HepG2 (cell line): ENCODE results near the gene DNMT1. TPM values are rescaled to one million over a fixed set of nuclear protein-coding genes. Genes with fewer than 3 reads are reported as not detected.

ENCODE experiments used
- CBFB ChIP-seq: sonication (generic); formaldehyde crosslinking; IDR thresholded peaks from 2 replicates; pipeline ENCODE4 v1.4.0; 2020; ENCODE audit warnings: missing genetic modification reagents
- KLF9 ChIP-seq: IDR thresholded peaks from 2 replicates; pipeline ENCODE4 v1.6.1; 2016; ENCODE audit warnings: low read depth
- REXO4 ChIP-seq: sonication (generic); formaldehyde crosslinking; IDR thresholded peaks from 2 replicates; pipeline ENCODE4 v1.8.0; 2022; ENCODE audit warnings: missing genetic modification reagents, mild to moderate bottlenecking, borderline replicate concordance
- SUZ12 ChIP-seq: fragments of 150-350 bp; IDR thresholded peaks from 2 replicates; pipeline ENCODE4 v1.6.1; 2014; ENCODE audit warnings: low read depth, low read length
- ZBTB38 ChIP-seq: sonication (generic); formaldehyde crosslinking; IDR thresholded peaks from 2 replicates; pipeline ENCODE4 v1.5.1; 2020; ENCODE audit warnings: mild to moderate bottlenecking, missing genetic modification reagents
- ZNF331 ChIP-seq: sonication (generic); formaldehyde crosslinking; IDR thresholded peaks from 2 replicates; pipeline ENCODE4 v1.4.0; 2020; ENCODE audit warnings: missing genetic modification reagents
- ZNF644 ChIP-seq: IDR thresholded peaks from 2 replicates; pipeline ENCODE4 v1.6.1; 2016; ENCODE audit warnings: low read depth
- ZNF792 ChIP-seq: IDR thresholded peaks from 2 replicates; pipeline ENCODE4 v1.6.1; 2016
- polyA plus RNA-seq, 8 experiments: library from polyadenylated mRNA; depleted of rRNA in 3 of 8; stranded (reverse) in 7 of 8; unstranded in 1 of 8; fragments of >200 nt; fragmentation: Illumina TruSeq in 4 of 8; extraction: Trizol in 4 of 8; gene quantifications; 2 replicates each; pipeline versions ENCODE4 v1.2.1 to v1.2.3, GENCODE V29; 2011 to 2016; ENCODE audit warnings: low read depth in 4 of 8, missing spikeins in 1 of 8, mixed read lengths in 1 of 8; ENCODE audit not compliant: insufficient read depth in 1 of 8
- total RNA-seq, 5 experiments: library from RNA; depleted of rRNA; stranded (reverse); fragments of >200 nt; fragmentation: Illumina TruSeq; extraction: Trizol; gene quantifications; 2 replicates each; pipeline ENCODE4 v1.2.3, GENCODE V29; 2016; ENCODE audit warnings: low read depth in 1 of 5
- TF ChIP-seq, protein P1 (sequence below): sonication (generic); formaldehyde crosslinking; IDR thresholded peaks from 2 replicates; pipeline ENCODE4 v1.9.0; 2022; ENCODE audit warnings: missing genetic modification reagents, mild to moderate bottlenecking, borderline replicate concordance
- TF ChIP-seq, protein P2 (sequence below): sonication (generic); formaldehyde crosslinking; IDR thresholded peaks from 2 replicates; pipeline ENCODE4 v1.4.0; 2020; ENCODE audit warnings: low read depth, missing genetic modification reagents
- TF ChIP-seq, protein P3 (sequence below): sonication (generic); formaldehyde crosslinking; IDR thresholded peaks from 2 replicates; pipeline ENCODE4 v1.4.0; 2020; ENCODE audit warnings: missing genetic modification reagents, borderline replicate concordance

DNMT1 gene
- total and polyA plus RNA-seq, 2 of the 13 experiments (the other 11 are each of a cell fraction or from before 2014, with no cell fraction given), result 31.2 to 91.1 TPM

DNA sequence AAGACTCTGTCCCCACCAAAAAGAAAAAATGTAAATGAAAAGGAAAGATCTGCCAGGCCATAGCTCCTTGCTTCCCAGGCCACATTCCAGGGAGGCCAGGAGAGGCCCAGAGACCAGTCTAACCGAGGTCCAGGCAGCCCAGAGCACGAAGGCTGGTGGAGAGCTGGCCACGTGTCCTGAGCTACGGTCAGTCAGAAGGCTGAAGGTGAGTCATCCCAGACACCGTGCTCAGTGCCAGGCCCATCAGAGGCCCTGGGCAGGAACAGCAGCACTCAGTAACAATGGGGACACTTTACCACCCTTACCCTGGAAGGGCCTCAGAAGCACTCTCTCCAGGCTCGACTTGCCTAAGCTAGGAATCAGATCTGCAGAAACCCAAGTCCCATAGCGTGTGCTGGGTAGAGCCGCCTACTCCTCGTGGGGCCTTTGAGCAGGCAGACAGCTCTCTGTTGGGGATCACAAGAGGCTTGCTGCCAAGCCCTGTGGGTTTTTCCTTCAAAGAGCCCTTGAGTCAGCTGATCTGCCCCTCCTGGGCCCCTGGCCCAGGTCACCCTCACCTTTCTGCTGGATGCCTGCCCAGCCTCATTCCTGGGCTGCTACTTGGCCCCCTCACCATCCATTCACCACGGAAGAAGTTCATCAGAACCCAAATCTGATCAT is 11.6 kb upstream of the DNMT1 start (continued):
- TF ChIP-seq ZNF792 (CRISPR knock-in tag) (no peak), ZNF331 (CRISPR knock-in tag) (peak; percentile 60; the same call in 1 of the 2 replicates), ZNF644 (CRISPR knock-in tag) (peak; percentile 17; the same call in 1 of the 2 replicates), SUZ12 (no peak), CBFB (no peak), REXO4 (no peak), ZBTB38 (no peak; the same call in 1 of the 2 replicates), KLF9 (CRISPR knock-in tag) (0 out of 2 replicates have a peak, but pooled peaks have one; percentile 68)
- TF ChIP-seq, protein P1, sequence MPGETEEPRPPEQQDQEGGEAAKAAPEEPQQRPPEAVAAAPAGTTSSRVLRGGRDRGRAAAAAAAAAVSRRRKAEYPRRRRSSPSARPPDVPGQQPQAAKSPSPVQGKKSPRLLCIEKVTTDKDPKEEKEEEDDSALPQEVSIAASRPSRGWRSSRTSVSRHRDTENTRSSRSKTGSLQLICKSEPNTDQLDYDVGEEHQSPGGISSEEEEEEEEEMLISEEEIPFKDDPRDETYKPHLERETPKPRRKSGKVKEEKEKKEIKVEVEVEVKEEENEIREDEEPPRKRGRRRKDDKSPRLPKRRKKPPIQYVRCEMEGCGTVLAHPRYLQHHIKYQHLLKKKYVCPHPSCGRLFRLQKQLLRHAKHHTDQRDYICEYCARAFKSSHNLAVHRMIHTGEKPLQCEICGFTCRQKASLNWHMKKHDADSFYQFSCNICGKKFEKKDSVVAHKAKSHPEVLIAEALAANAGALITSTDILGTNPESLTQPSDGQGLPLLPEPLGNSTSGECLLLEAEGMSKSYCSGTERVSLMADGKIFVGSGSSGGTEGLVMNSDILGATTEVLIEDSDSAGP (CRISPR knock-in tag), result peak; percentile 27; the same call in 1 of the 2 replicates
- TF ChIP-seq, protein P2, sequence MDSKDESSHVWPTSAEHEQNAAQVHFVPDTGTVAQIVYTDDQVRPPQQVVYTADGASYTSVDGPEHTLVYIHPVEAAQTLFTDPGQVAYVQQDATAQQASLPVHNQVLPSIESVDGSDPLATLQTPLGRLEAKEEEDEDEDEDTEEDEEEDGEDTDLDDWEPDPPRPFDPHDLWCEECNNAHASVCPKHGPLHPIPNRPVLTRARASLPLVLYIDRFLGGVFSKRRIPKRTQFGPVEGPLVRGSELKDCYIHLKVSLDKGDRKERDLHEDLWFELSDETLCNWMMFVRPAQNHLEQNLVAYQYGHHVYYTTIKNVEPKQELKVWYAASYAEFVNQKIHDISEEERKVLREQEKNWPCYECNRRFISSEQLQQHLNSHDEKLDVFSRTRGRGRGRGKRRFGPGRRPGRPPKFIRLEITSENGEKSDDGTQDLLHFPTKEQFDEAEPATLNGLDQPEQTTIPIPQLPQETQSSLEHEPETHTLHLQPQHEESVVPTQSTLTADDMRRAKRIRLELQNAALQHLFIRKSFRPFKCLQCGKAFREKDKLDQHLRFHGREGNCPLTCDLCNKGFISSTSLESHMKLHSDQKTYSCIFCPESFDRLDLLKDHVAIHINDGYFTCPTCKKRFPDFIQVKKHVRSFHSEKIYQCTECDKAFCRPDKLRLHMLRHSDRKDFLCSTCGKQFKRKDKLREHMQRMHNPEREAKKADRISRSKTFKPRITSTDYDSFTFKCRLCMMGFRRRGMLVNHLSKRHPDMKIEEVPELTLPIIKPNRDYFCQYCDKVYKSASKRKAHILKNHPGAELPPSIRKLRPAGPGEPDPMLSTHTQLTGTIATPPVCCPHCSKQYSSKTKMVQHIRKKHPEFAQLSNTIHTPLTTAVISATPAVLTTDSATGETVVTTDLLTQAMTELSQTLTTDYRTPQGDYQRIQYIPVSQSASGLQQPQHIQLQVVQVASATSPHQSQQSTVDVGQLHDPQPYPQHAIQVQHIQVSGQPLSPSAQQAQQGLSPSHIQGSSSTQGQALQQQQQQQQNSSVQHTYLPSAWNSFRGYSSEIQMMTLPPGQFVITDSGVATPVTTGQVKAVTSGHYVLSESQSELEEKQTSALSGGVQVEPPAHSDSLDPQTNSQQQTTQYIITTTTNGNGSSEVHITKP, result peak; percentile 52; the same call in 1 of the 2 replicates
- TF ChIP-seq, protein P3, sequence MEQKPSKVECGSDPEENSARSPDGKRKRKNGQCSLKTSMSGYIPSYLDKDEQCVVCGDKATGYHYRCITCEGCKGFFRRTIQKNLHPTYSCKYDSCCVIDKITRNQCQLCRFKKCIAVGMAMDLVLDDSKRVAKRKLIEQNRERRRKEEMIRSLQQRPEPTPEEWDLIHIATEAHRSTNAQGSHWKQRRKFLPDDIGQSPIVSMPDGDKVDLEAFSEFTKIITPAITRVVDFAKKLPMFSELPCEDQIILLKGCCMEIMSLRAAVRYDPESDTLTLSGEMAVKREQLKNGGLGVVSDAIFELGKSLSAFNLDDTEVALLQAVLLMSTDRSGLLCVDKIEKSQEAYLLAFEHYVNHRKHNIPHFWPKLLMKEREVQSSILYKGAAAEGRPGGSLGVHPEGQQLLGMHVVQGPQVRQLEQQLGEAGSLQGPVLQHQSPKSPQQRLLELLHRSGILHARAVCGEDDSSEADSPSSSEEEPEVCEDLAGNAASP (CRISPR knock-in tag), result 0 out of 2 replicates have a peak, but pooled peaks have one; percentile 17
